GM12878 (cell line): ENCODE measurements around the gene EFCAB9. TPM values are rescaled to one million over a fixed set of nuclear protein-coding genes. Genes with fewer than 3 reads are reported as not detected.

Experiments
- ATAC-seq: fragments of 200-7000 bp; cut with Tn5 transposase; 3 replicates; pipeline ENCODE4 v1.9.1; 2020; ENCODE audit warnings: mild to moderate bottlenecking, moderate library complexity
- BruUV-seq: library from RNA; stranded (reverse); fragments of 400-500 nt; replicated peaks from 2 replicates; lab custom pipeline; 2021; lab: Mats Ljungman, UMichigan
- CTCF ChIA-PET: fragments of 300-600 bp; sonication (Branson Sonifier 250); formaldehyde crosslinking; extraction: SDS; loops from one replicate; lab custom pipeline; 2021; ENCODE audit warnings: inconsistent platforms; lab: Yijun Ruan, JAX
- POLR2A ChIA-PET: fragments of 350-600 bp; formaldehyde crosslinking; extraction: SDS; loops from one replicate; lab custom pipeline; 2021; ENCODE audit warnings: inconsistent platforms; lab: Charles Lee
- RAD21 ChIA-PET: fragments of 300-600 bp; sonication (Branson Sonifier 250); formaldehyde crosslinking; loops from one replicate; lab custom pipeline; 2023; ENCODE audit warnings: antibody characterized with exemption; ENCODE audit not compliant: unreplicated experiment; lab: Charles Lee
- SMC1A ChIA-PET: fragments of 300-600 bp; sonication (Branson Sonifier 250); formaldehyde crosslinking; loops from one replicate; lab custom pipeline; 2023; ENCODE audit not compliant: unreplicated experiment, uncharacterized antibody; lab: Charles Lee
- DNase-seq: peaks from one replicate; pipeline ENCODE4 v3.0.0-alpha.2; 2011; ENCODE audit warnings: low read depth, low spot score
- FAIRE-seq: peaks from 3 replicates; lab custom pipeline; 2011; peaks lifted over from hg19 to GRCh38; lab: Jason Lieb, UNC
- H2AFZ ChIP-seq: 2 replicates; pipeline ENCODE4 v1.6.0; 2011; ENCODE audit warnings: low read depth, low read length, control low read depth; ENCODE audit not compliant: control insufficient read depth
- H3K27ac ChIP-seq: 2 replicates; pipeline ENCODE4 v1.5.1; 2011; ENCODE audit warnings: control low read depth; ENCODE audit not compliant: control insufficient read depth, insufficient read depth
- H3K27me3 ChIP-seq, 2 experiments: replicated peaks in 1 of 2; 2 replicates each; pipeline versions ENCODE4 v1.6.0 to v1.6.1; 2011; ENCODE audit warnings: low read length in 1 of 2; ENCODE audit not compliant: control insufficient read depth in 2 of 2, insufficient read depth in 2 of 2
- H3K36me3 ChIP-seq, 2 experiments: 2 replicates each; pipeline ENCODE4 v1.5.1; 2011; ENCODE audit warnings: low read length in 1 of 2; ENCODE audit not compliant: control insufficient read depth in 2 of 2, insufficient read depth in 2 of 2
- H3K4me1 ChIP-seq: 2 replicates; pipeline ENCODE4 v1.6.1; 2011; ENCODE audit warnings: mild to moderate bottlenecking, low read length, moderate library complexity, mixed read lengths; ENCODE audit not compliant: control insufficient read depth, insufficient read depth
- H3K4me2 ChIP-seq: 2 replicates; pipeline ENCODE4 v1.6.0; 2011; ENCODE audit warnings: control low read depth; ENCODE audit not compliant: control insufficient read depth, insufficient read depth
- H3K4me3 ChIP-seq: fragments of 200-600 bp; sonication (generic); 2 replicates; pipeline ENCODE4 v1.5.1; 2016
- H3K79me2 ChIP-seq: 2 replicates; pipeline ENCODE4 v1.6.0; 2011; ENCODE audit warnings: low read length; ENCODE audit not compliant: control insufficient read depth, insufficient read depth
- H3K9ac ChIP-seq: 2 replicates; pipeline ENCODE4 v1.8.0; 2011; ENCODE audit warnings: low read length, control low read depth, mixed read lengths; ENCODE audit not compliant: control insufficient read depth, insufficient read depth
- H3K9me3 ChIP-seq: replicated peaks from 3 replicates; pipeline ENCODE4 v1.5.1; 2011; ENCODE audit warnings: mild to moderate bottlenecking, low read length; ENCODE audit not compliant: control insufficient read depth, insufficient read depth
- H4K20me1 ChIP-seq: 2 replicates; pipeline ENCODE4 v1.6.0; 2011; ENCODE audit not compliant: control insufficient read depth, insufficient read depth
- MLLT1 ChIP-seq: fragments of 450-650 bp; IDR thresholded peaks from 2 replicates; pipeline ENCODE4 v1.6.1; 2016; ENCODE audit warnings: mild to moderate bottlenecking
- PML ChIP-seq: IDR thresholded peaks from 2 replicates; pipeline ENCODE4 v1.6.1; 2012; ENCODE audit warnings: low read length, inconsistent platforms
- WGBS: methylation state at CpG from one replicate; pipeline ENCODE4 v1.1.6; 2016; ENCODE audit warnings: low lambda C conversion rate; ENCODE audit not compliant: insufficient replicate concordance, insufficient coverage; ENCODE audit errors: missing lambda C conversion rate; 5-methylcytosine and 5-hydroxymethylcytosine counted together
- in situ Hi-C: fragments of 300-500 bp; cut with MboI; formaldehyde crosslinking; loops from 9 replicates; pipeline ENCODE4 v1.14.3; 2018; ENCODE audit warnings: mixed read lengths
- intact Hi-C: fragments of 100-400 bp; cut with micrococcal nuclease; formaldehyde crosslinking; loops from one replicate; pipeline ENCODE4 v1.14.2; 2022; ENCODE audit not compliant: unreplicated experiment
- polyA plus RNA-seq, 11 experiments: library from polyadenylated mRNA; depleted of rRNA in 4 of 11; unstranded in 6 of 11; stranded (reverse) in 5 of 11; fragments of >200 nt; fragmentation: Nextera tagmentation in 4 of 11; fragmentation: Illumina TruSeq in 1 of 11; extraction: Ambion mirVana in 4 of 11; extraction: Trizol in 1 of 11; gene quantifications; 1 replicate in 1 of 11; 2 replicates in 10 of 11; pipeline versions ENCODE4 v1.2.1 to v1.2.3, GENCODE V29; 2011 to 2016; ENCODE audit warnings: inconsistent platforms in 2 of 11, missing spikeins in 2 of 11, low read depth in 1 of 11
- total RNA-seq, 4 experiments: library from RNA; depleted of rRNA in 3 of 4; stranded (reverse); fragments of >200 nt in 3 of 4; fragmentation: Illumina TruSeq in 1 of 4; extraction: Trizol in 1 of 4; gene quantifications; 2 replicates each; pipeline versions ENCODE4 v1.2.1 to v1.2.3, GENCODE V29; 2013 to 2021

The EFCAB9 gene
- total and polyA plus RNA-seq, 10 of the 15 experiments (the other 5 are each of a cell fraction or from before 2014, with no cell fraction given) = 0.73 TPM; not detected in 9

DNA sequence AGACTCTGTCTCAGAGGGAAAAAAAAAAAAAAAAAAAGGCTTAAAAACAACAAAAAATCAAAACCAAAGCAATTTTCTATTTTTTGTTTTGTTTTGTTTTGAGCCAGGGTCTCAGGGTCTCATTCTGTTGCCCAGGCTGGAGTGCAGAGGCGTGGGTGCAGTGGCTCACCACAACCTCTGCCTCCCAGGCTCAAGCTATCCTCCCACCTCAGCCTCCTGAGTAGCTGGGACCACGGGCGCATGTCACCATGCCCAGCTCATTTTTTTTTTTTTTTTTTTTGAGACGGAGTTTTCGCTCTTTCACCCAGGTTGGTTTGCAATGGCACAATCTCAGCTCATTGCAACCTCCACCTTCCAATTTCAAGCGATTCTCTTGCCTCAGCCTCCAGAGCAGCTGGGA is 11.7 kb upstream of the EFCAB9 start:
- SMC1A ChIA-PET = interaction anchor here (0.6 to 10.5 kb wide), 3 partner anchors 21 to 138 kb away, joined by 3 to 165 read pairs (median 4); no protein-coding TSS in a partner anchor

More for the DNA sequence above, 11.7 kb upstream of the EFCAB9 start:
- Histone ChIP-seq H3K4me3 (0 out of 2 replicates have a peak overlapping the region, but pooled peaks have one; percentile 89), H3K27ac (no peak overlapping the region), H3K79me2 (peaks cover 96% of the 10 kb centered on the region), H3K4me1 (peaks cover 62% of the 10 kb centered on the region), H2AFZ (no peak overlapping the region), H3K9ac (no peak overlapping the region), H3K27me3 (no peaks in the 10 kb centered on the region), H3K9me3 (no peaks in the 10 kb centered on the region; the same call in 2 of the 3 replicates), H4K20me1 (no peaks in the 10 kb centered on the region), H3K4me2 (no peak overlapping the region), H3K36me3 (peaks cover under 1 to 9% of the 10 kb centered on the region in 2 experiments)
- ChIA-PET POLR2A (interaction anchor here (0.6 to 6.7 kb wide), 5 partner anchors 8 to 790 kb away, joined by 3 to 104 read pairs (median 6); no protein-coding TSS in a partner anchor), CTCF (interaction anchor here (1.7 kb wide), 1 partner anchor 71 kb away, joined by 3 read pairs; no protein-coding TSS in a partner anchor), RAD21 (interaction anchor here (0.6 to 7.4 kb wide), 6 partner anchors 9 to 71 kb away, joined by 3 to 65 read pairs (median 3); no protein-coding TSS in a partner anchor)
- BruUV-seq = no TSS peak
- no peak for ATAC-seq
- no peak for DNase-seq
- intact Hi-C loops = loop anchor here (10.0 kb wide), 1 partner anchor 193 kb away; no protein-coding TSS in a partner anchor
- in situ Hi-C loops = no loop called here
- TF ChIP-seq MLLT1 = 0 out of 2 replicates have a peak, but pooled peaks have one; percentile 22
- no peak for TF ChIP-seq PML
- FAIRE-seq = no peak
- 63% methylated on average over 4 of the region's 6 CpGs for WGBS
